GM20431 (cell line): ENCODE results near the gene SPRN.
"Not testable (repeated sequence)": the region's sequence is repeated elsewhere in the genome, so short reads cannot be mapped to it uniquely, and the experiment has no call there.

Source experiments
- in situ Hi-C: fragments of 300-500 bp; cut with MseI, MboI; formaldehyde crosslinking; loops from one replicate; pipeline ENCODE4 v1.15.0; 2020; ENCODE audit warnings: low sequenced_read_pairs; ENCODE audit not compliant: unreplicated experiment

The SPRN gene, protein sequence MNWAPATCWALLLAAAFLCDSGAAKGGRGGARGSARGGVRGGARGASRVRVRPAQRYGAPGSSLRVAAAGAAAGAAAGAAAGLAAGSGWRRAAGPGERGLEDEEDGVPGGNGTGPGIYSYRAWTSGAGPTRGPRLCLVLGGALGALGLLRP

DNA sequence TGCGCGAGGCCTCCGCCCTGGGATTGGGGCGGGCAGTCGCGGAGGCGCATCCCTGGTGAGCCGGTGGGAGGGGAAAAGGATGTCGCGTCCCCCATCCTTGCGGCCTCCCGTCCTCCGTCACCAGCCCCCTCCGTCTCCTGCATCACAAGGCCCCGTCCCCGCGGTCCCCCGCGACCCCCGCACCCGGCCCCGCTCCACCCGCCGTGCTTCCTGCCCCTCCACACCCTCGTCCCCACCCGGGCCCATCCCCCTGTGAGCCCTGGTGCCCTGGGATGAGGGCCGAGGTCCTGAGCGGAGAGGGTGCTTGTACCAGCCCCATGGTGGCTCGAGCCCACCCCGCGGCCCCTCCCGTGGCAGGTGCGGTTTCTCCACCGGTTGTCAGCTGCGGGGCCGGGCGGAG lies at the start of gene SPRN:
SPRN (minus strand) TSS at position 25 of the 400 bp plus-strand sequence. CDS start 944 bp downstream, outside the sequence.
- in situ Hi-C loops = not testable (repeated sequence)

DNA sequence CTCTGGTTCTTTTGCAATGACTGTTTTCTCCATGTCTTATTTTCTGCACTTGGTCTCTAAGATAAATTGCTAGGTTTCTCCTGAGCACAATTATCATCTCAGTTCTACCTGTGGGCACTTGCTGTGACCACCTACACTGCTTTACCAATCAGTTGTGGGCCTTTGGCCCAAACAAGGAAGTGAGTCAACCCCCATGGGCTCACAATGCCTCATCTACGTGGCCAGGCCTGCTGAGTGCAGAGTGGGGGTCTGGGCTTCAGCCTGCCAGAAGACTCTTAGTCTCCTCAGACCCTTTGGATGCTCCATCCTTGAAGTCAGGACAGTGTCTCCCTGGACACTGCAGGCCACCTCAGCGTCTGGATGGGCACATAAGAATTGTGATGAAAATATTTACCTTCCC lies 49.6 kb upstream of the SPRN start:
- in situ Hi-C loops = no loop called here

GRCh38 chr10:133473270-133473669 lies 48.8 kb upstream of the SPRN start:
- in situ Hi-C loops = no loop called here

GRCh38 chr10:133471300-133472109 lies 47.1 kb upstream of the SPRN start:
- in situ Hi-C loops = no loop called here

DNA sequence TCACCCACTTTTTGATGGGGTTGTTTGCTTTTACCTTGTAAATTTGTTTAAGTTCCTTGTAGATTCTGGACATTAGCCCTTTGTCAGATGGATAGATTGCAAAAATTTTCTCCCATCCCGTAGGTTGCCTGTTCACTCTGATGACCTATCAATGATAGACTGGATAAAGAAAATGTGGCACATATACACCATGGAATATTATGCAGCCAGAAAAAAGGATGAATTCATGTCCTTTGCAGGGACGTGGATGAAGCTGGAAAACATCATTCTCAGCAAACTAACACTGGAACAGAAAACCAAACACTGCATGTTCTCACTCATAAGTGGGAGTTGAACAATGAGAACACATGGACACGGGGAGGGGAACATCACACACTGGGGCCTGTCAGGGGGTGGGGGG lies 44.8 kb upstream of the SPRN start:
- in situ Hi-C loops = not testable (repeated sequence)

- in situ Hi-C loops = no loop called here
Observed at GRCh38 chr10:133467286-133467911, 43.0 kb upstream of the SPRN start.

GRCh38 chr10:133466683-133467275 lies 42.4 kb upstream of the SPRN start:
- in situ Hi-C loops = no loop called here

- in situ Hi-C loops = no loop called here
Observed at GRCh38 chr10:133465950-133466474, 41.6 kb upstream of the SPRN start.

GRCh38 chr10:133465191-133465949 lies 40.9 kb upstream of the SPRN start:
- in situ Hi-C loops = no loop called here

DNA sequence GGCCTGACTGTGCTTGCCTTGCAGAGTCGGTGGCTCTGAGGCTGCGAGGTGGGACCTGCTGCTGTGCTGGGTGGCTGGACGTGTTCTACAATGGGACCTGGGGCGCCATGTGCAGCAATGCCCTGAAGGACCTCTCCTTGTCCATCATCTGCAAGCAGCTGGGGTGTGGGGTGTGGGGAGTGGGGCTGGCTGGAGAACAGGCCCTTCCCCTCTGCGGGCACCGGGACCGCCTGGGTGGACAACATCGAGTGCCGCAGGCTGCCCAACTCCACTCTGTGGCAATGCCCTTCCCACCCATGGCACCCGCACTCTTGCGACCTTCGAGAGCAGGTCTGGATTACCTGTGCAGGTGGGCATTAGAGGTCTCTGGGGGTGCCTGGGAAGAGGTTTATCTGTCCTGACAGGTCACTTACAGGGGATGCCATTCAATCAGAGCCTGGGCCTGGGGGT lies 40.2 kb upstream of the SPRN start:
- in situ Hi-C loops = no loop called here

- in situ Hi-C loops = no loop called here
Observed at GRCh38 chr10:133462512-133463305, 38.3 kb upstream of the SPRN start.

DNA sequence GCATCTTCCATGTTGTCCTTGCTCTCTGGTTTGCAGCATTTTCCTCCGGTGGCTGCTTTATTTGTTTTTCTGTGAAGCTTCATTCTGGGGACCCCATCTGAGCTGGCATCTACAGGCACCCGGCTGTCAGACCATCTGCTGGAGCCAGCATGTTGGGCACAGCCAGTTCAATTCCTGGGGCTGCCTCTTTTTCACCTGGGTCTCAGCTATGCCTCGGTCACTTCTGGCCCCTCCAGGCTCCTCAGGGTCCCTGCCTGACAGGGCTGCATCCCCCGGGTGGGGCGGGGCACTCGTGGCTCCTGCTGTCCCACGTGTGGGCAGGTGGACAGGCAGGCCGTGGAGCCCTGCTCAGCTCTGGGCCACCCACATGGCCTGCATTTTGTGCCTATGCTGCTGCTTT lies 37.4 kb upstream of the SPRN start:
- in situ Hi-C loops = no loop called here

DNA sequence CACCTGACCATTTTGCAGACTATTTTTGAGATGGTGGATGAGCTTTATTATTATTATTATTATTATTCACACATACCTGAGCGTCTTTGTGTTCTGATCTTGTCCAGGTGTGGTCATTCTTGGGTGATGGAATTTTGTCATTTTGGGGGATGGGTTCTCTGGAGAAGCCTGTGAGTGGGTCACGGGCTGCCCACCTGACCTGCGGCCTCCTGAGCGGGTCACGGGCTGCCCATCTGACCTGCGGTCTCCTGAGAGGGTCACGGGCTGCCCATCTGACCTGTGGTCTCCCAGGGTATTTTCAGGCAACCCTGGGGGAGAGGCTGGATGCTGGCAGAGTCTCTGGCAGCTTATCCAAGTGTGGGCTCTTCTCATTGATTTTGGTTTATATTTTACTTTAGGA lies 36.6 kb upstream of the SPRN start:
- in situ Hi-C loops = no loop called here

DNA sequence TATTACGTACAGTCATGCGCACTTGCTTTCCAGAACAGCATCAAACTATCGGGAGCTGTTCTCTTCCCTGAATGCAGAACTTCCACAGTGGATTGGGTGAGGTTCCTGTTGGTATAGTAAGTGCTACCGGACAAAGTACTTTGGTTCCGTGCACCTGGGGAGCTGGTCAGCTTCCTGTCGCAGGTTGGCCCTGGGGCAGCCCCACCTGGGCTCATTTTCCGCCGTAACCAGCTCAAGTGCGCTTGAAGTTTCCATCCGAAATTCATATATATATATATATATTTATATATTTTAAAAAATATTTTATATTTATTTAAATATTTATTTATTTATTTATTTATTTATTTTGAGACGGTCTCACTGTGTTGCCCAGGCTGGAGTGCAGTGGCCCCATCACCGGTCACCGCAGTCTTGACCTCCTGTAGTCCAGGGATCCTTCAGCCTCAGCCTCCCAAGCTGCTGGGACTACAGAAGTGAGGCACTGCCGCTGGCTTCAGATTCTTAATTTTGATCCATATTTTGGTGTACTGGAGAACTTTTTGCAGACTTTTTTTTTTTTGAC lies 35.9 kb upstream of the SPRN start:
- in situ Hi-C loops = no loop called here

- in situ Hi-C loops = no loop called here
Observed at GRCh38 chr10:133459454-133460207, 35.2 kb upstream of the SPRN start.

DNA sequence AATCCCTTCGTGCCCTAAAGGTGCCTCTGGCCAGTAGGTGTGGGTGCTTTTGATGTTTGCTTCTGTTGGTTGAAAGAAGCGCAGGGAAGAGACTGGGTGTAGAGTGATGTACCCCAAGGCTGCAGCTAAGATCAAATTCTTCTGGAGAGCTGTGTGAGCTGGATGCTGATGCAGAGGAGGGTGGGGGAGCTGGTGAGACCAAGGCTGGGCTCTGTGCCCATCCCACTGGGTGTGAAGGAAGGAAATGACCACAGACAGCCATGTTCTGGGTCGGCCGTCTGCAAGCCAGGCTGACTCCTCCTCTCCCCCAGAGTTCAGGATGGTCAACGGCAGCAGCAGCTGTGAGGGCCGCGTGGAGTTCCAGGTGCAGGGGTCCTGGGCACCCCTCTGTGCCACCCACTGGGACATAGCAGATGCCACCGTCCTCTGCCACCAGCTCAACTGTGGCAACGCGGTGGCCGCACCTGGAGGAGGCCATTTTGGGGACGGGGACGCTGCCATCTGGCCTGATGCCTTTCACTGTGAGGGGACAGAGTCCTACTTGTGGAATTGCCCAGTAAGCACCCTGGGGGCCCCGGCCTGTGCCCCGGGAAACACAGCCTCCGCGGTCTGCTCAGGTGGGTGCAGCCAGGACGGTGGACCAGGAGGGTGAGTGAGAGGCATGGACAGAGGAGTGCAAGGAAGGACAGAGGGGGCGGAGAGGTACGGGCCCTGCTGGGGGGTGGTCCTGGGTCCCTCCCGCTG lies 34.5 kb upstream of the SPRN start:
- in situ Hi-C loops = no loop called here

- in situ Hi-C loops = no loop called here
Observed at GRCh38 chr10:133458021-133458709, 33.7 kb upstream of the SPRN start.
